K562 (cell line): Measurements from ENCODE around the gene GAL3ST1. TPM values are rescaled to one million over a fixed set of nuclear protein-coding genes. Genes with fewer than 3 reads are reported as not detected.
A peak's percentile ranks its signal among the peaks of the same experiment; 100 is the strongest.

ENCODE experiments used
- ATAC-seq: fragments of 200-7000 bp; cut with Tn5 transposase; 3 replicates; pipeline ENCODE4 v1.9.1; 2020; ENCODE audit warnings: moderate library complexity
- BruUV-seq: library from RNA; stranded (reverse); fragments of 400-500 nt; replicated peaks from 2 replicates; lab custom pipeline; 2021; lab: Mats Ljungman, UMichigan
- CTCF ChIA-PET: fragments of 300-600 bp; formaldehyde crosslinking; extraction: SDS; loops from one replicate; lab custom pipeline; 2021; ENCODE audit warnings: low intra/inter-chr PET ratio; lab: Yijun Ruan, JAX
- POLR2A ChIA-PET: fragments of 300-600, 350-650 bp; sonication (Branson Sonifier 250); formaldehyde crosslinking; extraction: SDS; loops from one replicate; lab custom pipeline; 2021; ENCODE audit warnings: antibody characterized with exemption, inconsistent platforms; lab: Yijun Ruan, JAX
- DNase-seq, 4 experiments: peaks; one replicate each; pipeline versions ENCODE4 v3.0.0 to v3.0.0-alpha.2; 2011 to 2018; ENCODE audit warnings: low spot score in 3 of 4, mixed read lengths in 3 of 4; ENCODE audit errors: extremely low read depth in 1 of 4
- FAIRE-seq: peaks from 2 replicates; lab custom pipeline; 2011; peaks lifted over from hg19 to GRCh38; lab: Jason Lieb, UNC
- H2AFZ ChIP-seq: 2 replicates; pipeline ENCODE4 v1.6.0; 2011; ENCODE audit warnings: low read depth, low read length, control low read depth, inconsistent platforms
- H3K27ac ChIP-seq: fragments of 200-600 bp; 3 replicates; pipeline ENCODE4 v1.8.0; 2011; ENCODE audit warnings: low read depth, mild to moderate bottlenecking, control low read depth, inconsistent platforms, low read length, moderate library complexity, mixed read lengths; ENCODE audit errors: extremely low read depth
- H3K27me3 ChIP-seq, 2 experiments: fragments of 300-600 bp in 1 of 2; 2 replicates in 1 of 2; 3 replicates in 1 of 2; pipeline versions ENCODE4 v1.6.0 to v1.8.0; 2011; ENCODE audit warnings: inconsistent platforms in 2 of 2, low read length in 2 of 2, mild to moderate bottlenecking in 1 of 2, mixed read lengths in 1 of 2, moderate library complexity in 1 of 2; ENCODE audit not compliant: control insufficient read depth in 2 of 2, insufficient read depth in 2 of 2
- H3K36me3 ChIP-seq: fragments of 300-600 bp; 3 replicates; pipeline ENCODE4 v1.8.0; 2011; ENCODE audit warnings: mild to moderate bottlenecking, low read length, inconsistent platforms; ENCODE audit not compliant: control insufficient read depth, insufficient read depth
- H3K4me1 ChIP-seq, 2 experiments: fragments of 200-600 bp in 1 of 2; replicated peaks in 1 of 2; 2 replicates in 1 of 2; 3 replicates in 1 of 2; pipeline versions ENCODE4 v1.5.1 to v1.8.0; 2011; ENCODE audit warnings: inconsistent platforms in 2 of 2, low read length in 2 of 2, mild to moderate bottlenecking in 1 of 2, mixed read lengths in 1 of 2, moderate library complexity in 1 of 2; ENCODE audit not compliant: control insufficient read depth in 2 of 2, insufficient read depth in 2 of 2
- H3K4me2 ChIP-seq: 2 replicates; pipeline ENCODE4 v1.6.1; 2011; ENCODE audit warnings: low read length, control low read depth, inconsistent platforms, mixed read lengths; ENCODE audit not compliant: insufficient read depth
- H3K4me3 ChIP-seq: fragments of 200-600 bp; sonication (generic), shearing (Covaris generic); 2 replicates; pipeline ENCODE4 v1.5.1; 2016; ENCODE audit warnings: control low read depth, inconsistent platforms
- H3K79me2 ChIP-seq: fragments of 200-600 bp; 3 replicates; pipeline ENCODE4 v1.8.0; 2011; ENCODE audit warnings: low read length, inconsistent platforms; ENCODE audit not compliant: control insufficient read depth, insufficient read depth
- H3K9ac ChIP-seq, 2 experiments: 2 replicates each; pipeline versions ENCODE4 v1.6.0 to v1.6.1; 2011; ENCODE audit warnings: low read depth in 2 of 2, low read length in 2 of 2, control low read depth in 1 of 2, inconsistent platforms in 1 of 2, mild to moderate bottlenecking in 1 of 2, mixed read lengths in 1 of 2; ENCODE audit not compliant: insufficient read depth in 1 of 2
- H3K9me1 ChIP-seq: one replicate; pipeline ENCODE4 v1.6.0; 2011; ENCODE audit warnings: inconsistent platforms, mild to moderate bottlenecking, low read length, moderate library complexity; ENCODE audit not compliant: control insufficient read depth, insufficient read depth
- H3K9me3 ChIP-seq: replicated peaks from 2 replicates; pipeline ENCODE4 v1.5.1; 2011; ENCODE audit warnings: low read depth, low read length, inconsistent platforms; ENCODE audit not compliant: control insufficient read depth, insufficient read depth
- H4K20me1 ChIP-seq: replicated peaks from 2 replicates; pipeline ENCODE4 v1.6.1; 2011; ENCODE audit warnings: low read length, inconsistent platforms, mixed read lengths; ENCODE audit not compliant: control insufficient read depth, insufficient read depth
- MCM3 ChIP-seq: fragments of 450-650 bp; IDR thresholded peaks from 2 replicates; pipeline ENCODE4 v1.6.1; 2016
- PRDM10 ChIP-seq: fragments of 450-650 bp; IDR thresholded peaks from 2 replicates; pipeline ENCODE4 v1.6.1; 2018; ENCODE audit not compliant: partially characterized antibody
- WGBS: fragments of 100-300 bp; shearing (Covaris generic); methylation state at CpG from one replicate; pipeline ENCODE4 v1.1.6; 2016; ENCODE audit warnings: low coverage, mixed read lengths; ENCODE audit not compliant: insufficient coverage; ENCODE audit errors: missing lambda C conversion rate; 5-methylcytosine and 5-hydroxymethylcytosine counted together
- in situ Hi-C: fragments of 300-500 bp; cut with MboI; formaldehyde crosslinking; loops from 4 replicates; pipeline ENCODE4 v1.15.0; 2018; ENCODE audit warnings: inconsistent platforms, mixed read lengths
- intact Hi-C: fragments of 100-400 bp; cut with micrococcal nuclease; formaldehyde crosslinking; loops from 2 replicates; pipeline ENCODE4 v1.14.2; 2022
- polyA plus RNA-seq, 8 experiments: library from polyadenylated mRNA; depleted of rRNA in 4 of 8; stranded (reverse) in 5 of 8; unstranded in 3 of 8; fragments of >200 nt; fragmentation: Nextera tagmentation in 2 of 8; fragmentation: Illumina TruSeq in 1 of 8; extraction: Ambion mirVana in 2 of 8; extraction: Trizol in 1 of 8; gene quantifications; 2 replicates each; pipeline versions ENCODE4 v1.2.1 to v1.2.3, GENCODE V29; 2011 to 2014; ENCODE audit warnings: inconsistent platforms in 1 of 8, missing spikeins in 1 of 8
- total RNA-seq, 7 experiments: library from RNA; depleted of rRNA in 6 of 7; stranded (reverse); fragments of >200 nt in 6 of 7; fragmentation: Illumina TruSeq in 2 of 7; extraction: Trizol in 2 of 7; gene quantifications; 2 replicates each; pipeline versions ENCODE4 v1.2.1 to v1.2.3, GENCODE V29; 2011 to 2021; ENCODE audit warnings: low replicate concordance in 1 of 7

GAL3ST1 gene
- total and polyA plus RNA-seq, 9 of the 15 experiments (the other 6 are each of a cell fraction or from before 2014, with no cell fraction given) = 0.03 to 1.9 (median 0.33) TPM; not detected in 1

- peaks cover 27% of the 10 kb centered on the region for H3K79me2 ChIP-seq
- no peak overlapping the region for H3K9ac ChIP-seq
- no peak for TF ChIP-seq MCM3
- TF ChIP-seq PRDM10 = peak; percentile 89
- no peak overlapping the region for H2AFZ ChIP-seq
- no peaks in the 10 kb centered on the region for H3K9me1 ChIP-seq
- H3K4me3 ChIP-seq = no peak overlapping the region
- H3K4me1 ChIP-seq = peaks cover 0 to 6% of the 10 kb centered on the region in 2 experiments; a peak in 2 of 5 replicates
- no peak for ATAC-seq
- H3K27me3 ChIP-seq = no peaks in the 10 kb centered on the region
- intact Hi-C loops (no loop called here), in situ Hi-C loops (no loop called here)
- WGBS = 98% methylated on average over 5 of the region's 8 CpGs
- CTCF ChIA-PET = no interaction called here
- POLR2A ChIA-PET = interaction anchor here (1.2 kb wide), 1 partner anchor 10 kb away, joined by 3 read pairs; no protein-coding TSS in a partner anchor
- H3K4me2 ChIP-seq = no peak overlapping the region
- no peaks in the 10 kb centered on the region for H3K9me3 ChIP-seq
- H3K27ac ChIP-seq = no peak overlapping the region
- peaks cover 90% of the 10 kb centered on the region for H3K36me3 ChIP-seq
- no TSS peak for BruUV-seq
- FAIRE-seq = no peak
- DNase-seq = no peak
- no peaks in the 10 kb centered on the region for H4K20me1 ChIP-seq
These were observed 11.9 kb upstream of the GAL3ST1 start for GRCh38 chr22:30586414-30586813.
